HCT116 (cell line): ENCODE measurements around the gene CCNE1. TPM values are rescaled to one million over a fixed set of nuclear protein-coding genes. Genes with fewer than 3 reads are reported as not detected.

Source experiments
- ATAC-seq: fragments of 200-7000 bp; cut with Tn5 transposase; 2 replicates; pipeline ENCODE4 v1.9.1; 2020; ENCODE audit warnings: mild to moderate bottlenecking, moderate library complexity
- BruUV-seq: library from RNA; stranded (reverse); fragments of 400-500 nt; replicated peaks from 2 replicates; lab custom pipeline; 2021; lab: Mats Ljungman, UMichigan
- CTCF ChIA-PET: fragments of 300-600 bp; sonication (Branson Sonifier 250); formaldehyde crosslinking; loops from one replicate; lab custom pipeline; 2021; ENCODE audit warnings: antibody characterized with exemption; lab: Charles Lee
- POLR2A ChIA-PET: fragments of 300-600, 350-600 bp; sonication (Branson Sonifier 250); formaldehyde crosslinking; loops from one replicate; lab custom pipeline; 2021; ENCODE audit warnings: antibody characterized with exemption; lab: Charles Lee
- RAD21 ChIA-PET, 2 experiments: fragments of 300-600 bp; sonication (Branson Sonifier 250); formaldehyde crosslinking; loops; one replicate each; lab custom pipeline; 2023; ENCODE audit warnings: low total read pairs in 2 of 2; ENCODE audit not compliant: uncharacterized antibody in 2 of 2, unreplicated experiment in 2 of 2, low non-redundant PET in 1 of 2; lab: Charles Lee
- DNase-seq: peaks from one replicate; pipeline ENCODE4 v3.0.0-alpha.2; 2010; ENCODE audit warnings: low read depth, low spot score
- H2AFZ ChIP-seq: fragments of 200-600 bp; shearing (Covaris generic), sonication (generic); 2 replicates; pipeline ENCODE4 v1.6.1; 2017; ENCODE audit warnings: low read depth, mixed run types, mixed read lengths, antibody characterized with exemption, low read length; ENCODE audit not compliant: poor library complexity, severe bottlenecking
- H3K27ac ChIP-seq: 2 replicates; pipeline ENCODE4 v1.5.1; 2012; ENCODE audit warnings: low read depth, low read length
- H3K27me3 ChIP-seq: fragments of 200-600 bp; sonication (generic); 2 replicates; pipeline ENCODE4 v1.6.1; 2016; ENCODE audit warnings: mixed run types, low read length, mixed read lengths; ENCODE audit not compliant: insufficient read depth
- H3K36me3 ChIP-seq, 2 experiments: fragments of 200-500 bp in 1 of 2; fragments of 200-600 bp in 1 of 2; sonication (Bioruptor generic) in 1 of 2; sonication (generic) in 1 of 2; 2 replicates each; pipeline versions ENCODE4 v1.5.1 to v1.6.1; 2014 to 2016; ENCODE audit warnings: low read length in 2 of 2, inconsistent platforms in 1 of 2, mixed read lengths in 1 of 2, mixed run types in 1 of 2; ENCODE audit not compliant: insufficient read depth in 2 of 2, control insufficient read depth in 1 of 2
- H3K4me1 ChIP-seq, 2 experiments: fragments of 200-600 bp in 1 of 2; sonication (generic) in 1 of 2; 2 replicates each; pipeline versions ENCODE4 v1.5.1 to v1.6.1; 2012 to 2017; ENCODE audit warnings: low read length in 2 of 2, inconsistent platforms in 1 of 2, mild to moderate bottlenecking in 1 of 2, mixed read lengths in 1 of 2, mixed run types in 1 of 2, moderate library complexity in 1 of 2; ENCODE audit not compliant: insufficient read depth in 2 of 2, control insufficient read depth in 1 of 2
- H3K4me2 ChIP-seq: fragments of 200-600 bp; sonication (generic); 2 replicates; pipeline ENCODE4 v1.6.1; 2017; ENCODE audit warnings: mixed run types, low read length, mixed read lengths
- H3K4me3 ChIP-seq, 2 experiments: fragments of 200-600 bp in 1 of 2; sonication (generic) in 1 of 2; replicated peaks in 1 of 2; 2 replicates each; pipeline ENCODE4 v1.5.1; 2011 to 2016; ENCODE audit warnings: low read length in 2 of 2, control low read depth in 1 of 2, low read depth in 1 of 2, mild to moderate bottlenecking in 1 of 2, mixed read lengths in 1 of 2, mixed run types in 1 of 2
- H3K79me2 ChIP-seq: fragments of 200-600 bp; sonication (generic); 2 replicates; pipeline ENCODE4 v1.6.1; 2017; ENCODE audit warnings: mild to moderate bottlenecking, mixed run types, low read length, moderate library complexity, mixed read lengths; ENCODE audit not compliant: insufficient read depth
- H3K9ac ChIP-seq: fragments of 200-600 bp; sonication (generic); 2 replicates; pipeline ENCODE4 v1.6.1; 2016; ENCODE audit warnings: low read length, mixed read lengths
- H3K9me2 ChIP-seq: fragments of 200-600 bp; sonication (generic), shearing (Covaris generic); 2 replicates; pipeline ENCODE4 v1.6.1; 2017; ENCODE audit warnings: mixed run types, mild to moderate bottlenecking, moderate library complexity; ENCODE audit not compliant: insufficient read depth
- H3K9me3 ChIP-seq, 2 experiments: fragments of 200-500 bp in 1 of 2; fragments of 200-600 bp in 1 of 2; sonication (Bioruptor generic) in 1 of 2; sonication (generic) in 1 of 2; 2 replicates each; pipeline ENCODE4 v1.6.1; 2014 to 2017; ENCODE audit warnings: low read length in 2 of 2, mixed read lengths in 2 of 2, inconsistent platforms in 1 of 2, low read depth in 1 of 2, mild to moderate bottlenecking in 1 of 2, mixed run types in 1 of 2, moderate library complexity in 1 of 2; ENCODE audit not compliant: control insufficient read depth in 1 of 2, insufficient read depth in 1 of 2
- H4K20me1 ChIP-seq: fragments of 200-600 bp; sonication (generic), shearing (Covaris generic); 2 replicates; pipeline ENCODE4 v1.6.1; 2017; ENCODE audit warnings: mixed run types, mild to moderate bottlenecking, moderate library complexity; ENCODE audit not compliant: insufficient read depth
- ATF3 ChIP-seq: IDR thresholded peaks from 2 replicates; pipeline ENCODE4 v1.6.1; 2012
- CBX3 ChIP-seq: IDR thresholded peaks from 2 replicates; pipeline ENCODE4 v1.6.1; 2012; ENCODE audit warnings: low read depth
- CEBPB ChIP-seq: IDR thresholded peaks from 2 replicates; pipeline ENCODE4 v1.6.1; 2012; ENCODE audit warnings: low read depth
- EGR1 ChIP-seq: IDR thresholded peaks from 2 replicates; pipeline ENCODE4 v1.6.1; 2012; ENCODE audit warnings: low read depth
- EZH2 ChIP-seq: fragments of 200-600 bp; sonication (generic); IDR thresholded peaks from 2 replicates; pipeline ENCODE4 v1.6.1; 2017; ENCODE audit warnings: antibody characterized with exemption, mixed run types
- FOSL1 ChIP-seq: IDR thresholded peaks from 2 replicates; pipeline ENCODE4 v1.6.1; 2012; ENCODE audit warnings: low read depth
- JUND ChIP-seq: IDR thresholded peaks from 2 replicates; pipeline ENCODE4 v1.6.1; 2012
- MAX ChIP-seq: IDR thresholded peaks from 2 replicates; pipeline ENCODE4 v1.6.1; 2012
- POLR2A ChIP-seq: IDR thresholded peaks from 2 replicates; pipeline ENCODE4 v1.7.0; 2011; ENCODE audit warnings: borderline replicate concordance; ENCODE audit not compliant: insufficient read depth, insufficient read length; ENCODE audit errors: extremely low read depth
- REST ChIP-seq: IDR thresholded peaks from 2 replicates; pipeline ENCODE4 v1.6.1; 2012; ENCODE audit warnings: low read depth
- SIN3A ChIP-seq: IDR thresholded peaks from 2 replicates; pipeline ENCODE4 v1.6.1; 2012; ENCODE audit warnings: low read depth
- SP1 ChIP-seq: IDR thresholded peaks from 2 replicates; pipeline ENCODE4 v1.6.1; 2012; ENCODE audit warnings: low read depth
- YY1 ChIP-seq: IDR thresholded peaks from 2 replicates; pipeline ENCODE4 v1.6.1; 2011; ENCODE audit warnings: low read length, low read depth, moderate library complexity, mild to moderate bottlenecking; ENCODE audit not compliant: insufficient replicate concordance; ENCODE audit errors: extremely low read depth
- ZBTB33 ChIP-seq: IDR thresholded peaks from 2 replicates; pipeline ENCODE4 v1.6.1; 2011; ENCODE audit warnings: mild to moderate bottlenecking, low read length, moderate library complexity; ENCODE audit not compliant: insufficient replicate concordance; ENCODE audit errors: extremely low read depth
- ZFX ChIP-seq: fragments of 450-650 bp; IDR thresholded peaks from 2 replicates; pipeline ENCODE4 v1.6.1; 2017
- ZNF274 ChIP-seq: fragments of 200-500 bp; sonication (Bioruptor generic); IDR thresholded peaks from 2 replicates; pipeline ENCODE4 v1.6.1; 2014; ENCODE audit warnings: mild to moderate bottlenecking, low read depth, low read length, inconsistent platforms
- intact Hi-C: fragments of 100-400 bp; cut with micrococcal nuclease; formaldehyde crosslinking; loops from 2 replicates; pipeline ENCODE4 v1.10.0; 2022
- total RNA-seq: library from RNA; stranded (reverse); gene quantifications from one replicate; pipeline ENCODE4 v1.2.1, GENCODE V29; 2021; ENCODE audit not compliant: unreplicated experiment

The CCNE1 gene
- total RNA-seq, 1 experiment from 2014 or later: 29.3 TPM

- no peak for TF ChIP-seq MAX
- TF ChIP-seq CBX3: no peak
- no peak for TF ChIP-seq ATF3
- TF ChIP-seq SIN3A: no peak
- TF ChIP-seq ZFX: no peak
- TF ChIP-seq EZH2: no peak
- TF ChIP-seq CEBPB: no peak
- TF ChIP-seq POLR2A: no peak
- no peak for TF ChIP-seq SP1
- TF ChIP-seq FOSL1: no peak
- TF ChIP-seq EGR1: no peak
- TF ChIP-seq YY1: no peak
- Histone ChIP-seq H3K4me1 (peaks cover 13 to 19% of the 10 kb centered on the region in 2 experiments), H3K9me2 (no peaks in the 10 kb centered on the region), H2AFZ (no peak overlapping the region), H3K27ac (no peak overlapping the region), H3K9me3 (no peaks in the 10 kb centered on the region), H3K9ac (no peak overlapping the region), H4K20me1 (no peaks in the 10 kb centered on the region), H3K4me3 (no peak overlapping the region), H3K36me3 (no peaks in the 10 kb centered on the region), H3K79me2 (no peaks in the 10 kb centered on the region), H3K4me2 (no peak overlapping the region), H3K27me3 (no peaks in the 10 kb centered on the region)
- ATAC-seq (no peak), DNase-seq (no peak)
- ChIA-PET CTCF (no interaction called here), POLR2A (no interaction called here), RAD21 (no interaction called here)
- no TSS peak for BruUV-seq
- intact Hi-C loops: no loop called here
Measured at GRCh38 chr19:29837448-29837981, 25.7 kb downstream of the CCNE1 start.

GRCh38 chr19:29837996-29838395, 26.2 kb downstream of the CCNE1 start:
- no peak for DNase-seq
- no peak overlapping the region for H3K4me2 ChIP-seq
- TF ChIP-seq JUND: no peak
- TF ChIP-seq MAX: no peak
- no peak for TF ChIP-seq ZNF274
- no peak for TF ChIP-seq REST
- TF ChIP-seq ZBTB33: no peak
- no peak for TF ChIP-seq EGR1
- no peak for TF ChIP-seq ZFX
- TF ChIP-seq CEBPB: no peak

More at GRCh38 chr19:29837996-29838395, 26.2 kb downstream of the CCNE1 start:
- no peaks in the 10 kb centered on the region for H3K79me2 ChIP-seq
- H3K9me2 ChIP-seq: no peaks in the 10 kb centered on the region
- no peaks in the 10 kb centered on the region for H3K27me3 ChIP-seq
- no peak overlapping the region for H2AFZ ChIP-seq
- ATAC-seq: no peak
- H3K27ac ChIP-seq: no peak overlapping the region
- intact Hi-C loops: no loop called here
- H3K9ac ChIP-seq: no peak overlapping the region
- ChIA-PET CTCF (no interaction called here), RAD21 (no interaction called here), POLR2A (no interaction called here)
- no peaks in the 10 kb centered on the region for H3K36me3 ChIP-seq
- H3K4me3 ChIP-seq: no peak overlapping the region
- H3K4me1 ChIP-seq: peaks cover 13 to 19% of the 10 kb centered on the region in 2 experiments
- BruUV-seq: no TSS peak
- no peaks in the 10 kb centered on the region for H4K20me1 ChIP-seq
- no peaks in the 10 kb centered on the region for H3K9me3 ChIP-seq
